Heart left ventricle (tissue), 13 donors: ENCODE results near the gene CDH23.

Source experiments
- POLR2A ChIP-seq, 2 donors: fragments of 450-650 bp; IDR thresholded peaks; one replicate each; pipeline ENCODE4 v1.6.1; 2017; ENCODE audit warnings: antibody characterized with exemption in 2 of 2, mild to moderate bottlenecking in 2 of 2, moderate library complexity in 2 of 2
- TF ChIP-seq, protein P1 (sequence below), 12 donors: fragments of 200-600 bp; sonication (generic) in 4 of 12; IDR thresholded peaks; one replicate each; pipeline versions ENCODE4 v1.5.0 to v1.8.0; 2018 to 2022; ENCODE audit warnings: antibody characterized with exemption in 12 of 12, mild to moderate bottlenecking in 5 of 12
- donor health status: ischemic (EF 13 %, LVEDD 7.1; RV severe dilation, severe dysfunction).
- donor health status: DM: no; HTN: yes; CAD: no.
- donor health status: DM: no; HTN: no; CAD: no.
- donor health status: ischemic (EF 25% LVEDD 6.9; RV normal size, moderate dysfunction).
- donor health status: ischemic (EF 25% LVEDD 5.7; RV mildly dilated, moderate dysfunction).
- donor health status: ischemic (EF 35%, LVEDD 5.7; RV mildly dilated, moderate dysfunction).
- donor health status: nonischemic (EF 11% LVEDD 7.7; RV severe dilation, severe dysfunction).
- donor health status: DM: yes; HTN: yes; CAD: no.
- donor health status: PGD.
- donor health status: ischemic (EF 29% LVEDD 5.4; RV normal size, mild dysfunction).
- donor health status: nonischemic (EF 23%, LVEDD 6.1; RV moderate dilation, normal function).

DNA sequence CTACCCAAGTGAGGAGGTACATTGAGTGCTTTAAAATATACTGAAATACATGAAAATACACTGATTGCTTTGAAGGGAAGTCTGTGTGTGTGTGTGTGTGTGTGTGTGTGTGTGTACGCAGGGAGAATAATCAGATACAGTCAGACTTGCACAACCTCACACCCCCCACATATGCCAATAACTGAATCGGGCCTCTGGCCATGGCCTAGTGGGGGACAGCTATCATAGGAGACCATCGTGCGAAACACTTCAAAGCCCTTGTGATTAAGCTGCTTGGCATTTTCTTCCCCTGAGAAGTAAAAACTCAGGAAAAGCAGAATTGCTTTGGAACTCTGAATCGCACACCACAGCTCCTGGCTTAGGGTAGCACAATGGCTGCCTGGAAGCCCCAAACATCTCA, 187.7 kb downstream of the CDH23 start:
- TF ChIP-seq POLR2A (IDR thresholded peaks at IDR 0.05): no peak
- TF ChIP-seq, protein P1, sequence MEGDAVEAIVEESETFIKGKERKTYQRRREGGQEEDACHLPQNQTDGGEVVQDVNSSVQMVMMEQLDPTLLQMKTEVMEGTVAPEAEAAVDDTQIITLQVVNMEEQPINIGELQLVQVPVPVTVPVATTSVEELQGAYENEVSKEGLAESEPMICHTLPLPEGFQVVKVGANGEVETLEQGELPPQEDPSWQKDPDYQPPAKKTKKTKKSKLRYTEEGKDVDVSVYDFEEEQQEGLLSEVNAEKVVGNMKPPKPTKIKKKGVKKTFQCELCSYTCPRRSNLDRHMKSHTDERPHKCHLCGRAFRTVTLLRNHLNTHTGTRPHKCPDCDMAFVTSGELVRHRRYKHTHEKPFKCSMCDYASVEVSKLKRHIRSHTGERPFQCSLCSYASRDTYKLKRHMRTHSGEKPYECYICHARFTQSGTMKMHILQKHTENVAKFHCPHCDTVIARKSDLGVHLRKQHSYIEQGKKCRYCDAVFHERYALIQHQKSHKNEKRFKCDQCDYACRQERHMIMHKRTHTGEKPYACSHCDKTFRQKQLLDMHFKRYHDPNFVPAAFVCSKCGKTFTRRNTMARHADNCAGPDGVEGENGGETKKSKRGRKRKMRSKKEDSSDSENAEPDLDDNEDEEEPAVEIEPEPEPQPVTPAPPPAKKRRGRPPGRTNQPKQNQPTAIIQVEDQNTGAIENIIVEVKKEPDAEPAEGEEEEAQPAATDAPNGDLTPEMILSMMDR (IDR thresholded peaks at IDR 0.05): no peak
